Hematopoietic multipotent progenitor cell treated with erythropoietin and hydrocortisone succinate and interleukin-3 and kit ligand, for 15 days (in vitro differentiated cells): ENCODE data around the gene RBM24.
"Not testable (repeated sequence)": the region's sequence is repeated elsewhere in the genome, so short reads cannot be mapped to it uniquely, and the experiment has no call there.

Experiments
- DNase-seq: peaks from one replicate; pipeline ENCODE4 v3.0.0-alpha.2; 2015; ENCODE audit warnings: low spot score

RBM24 gene

GRCh38 chr6:17291778-17292177 lies 10.6 kb downstream of the RBM24 start:
- no peak for DNase-seq

DNA sequence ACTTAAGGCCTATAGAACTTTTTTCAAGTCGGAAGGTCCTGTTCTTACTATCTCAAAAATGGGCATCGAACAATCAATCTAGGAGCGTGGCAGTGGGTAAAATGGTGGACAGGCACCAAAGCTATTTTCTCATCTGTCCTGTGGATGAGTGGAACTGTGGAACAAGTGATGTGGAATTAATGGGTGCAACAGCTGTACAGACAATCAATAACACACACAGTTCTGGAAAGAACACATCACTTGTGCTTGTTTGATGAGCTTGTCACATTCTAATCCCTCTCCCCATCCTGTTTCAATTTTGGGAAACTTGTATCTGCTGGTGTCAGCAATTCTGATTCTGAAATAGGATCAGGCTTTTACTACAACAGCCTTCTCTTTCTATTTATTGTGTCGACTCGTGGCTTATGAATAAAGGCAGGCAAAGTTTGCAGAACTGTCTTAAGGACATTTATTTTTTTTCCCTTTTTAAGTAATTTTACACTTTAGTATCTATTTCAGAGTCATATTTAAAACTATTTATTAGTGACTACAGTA lies 11.5 kb downstream of the RBM24 start:
- DNase-seq = no peak

DNA sequence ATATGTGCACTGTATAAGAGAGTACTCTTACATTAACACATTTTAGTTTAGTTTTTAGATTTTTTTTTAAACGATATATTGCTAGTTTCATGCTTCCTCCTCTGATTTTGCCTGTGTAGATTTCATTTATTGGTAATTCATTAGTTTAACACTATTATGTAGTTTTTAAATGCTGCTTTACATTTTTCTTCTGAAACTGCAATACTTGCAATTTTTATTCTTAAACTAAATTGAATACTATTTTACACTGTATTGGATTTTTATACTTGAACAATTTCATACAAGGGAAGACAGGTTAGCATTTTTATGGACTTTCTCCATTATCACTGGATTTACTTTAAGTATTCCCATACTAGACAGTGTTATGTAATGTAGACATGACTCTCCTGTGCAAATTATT lies 12.2 kb downstream of the RBM24 start:
- no peak for DNase-seq

DNA sequence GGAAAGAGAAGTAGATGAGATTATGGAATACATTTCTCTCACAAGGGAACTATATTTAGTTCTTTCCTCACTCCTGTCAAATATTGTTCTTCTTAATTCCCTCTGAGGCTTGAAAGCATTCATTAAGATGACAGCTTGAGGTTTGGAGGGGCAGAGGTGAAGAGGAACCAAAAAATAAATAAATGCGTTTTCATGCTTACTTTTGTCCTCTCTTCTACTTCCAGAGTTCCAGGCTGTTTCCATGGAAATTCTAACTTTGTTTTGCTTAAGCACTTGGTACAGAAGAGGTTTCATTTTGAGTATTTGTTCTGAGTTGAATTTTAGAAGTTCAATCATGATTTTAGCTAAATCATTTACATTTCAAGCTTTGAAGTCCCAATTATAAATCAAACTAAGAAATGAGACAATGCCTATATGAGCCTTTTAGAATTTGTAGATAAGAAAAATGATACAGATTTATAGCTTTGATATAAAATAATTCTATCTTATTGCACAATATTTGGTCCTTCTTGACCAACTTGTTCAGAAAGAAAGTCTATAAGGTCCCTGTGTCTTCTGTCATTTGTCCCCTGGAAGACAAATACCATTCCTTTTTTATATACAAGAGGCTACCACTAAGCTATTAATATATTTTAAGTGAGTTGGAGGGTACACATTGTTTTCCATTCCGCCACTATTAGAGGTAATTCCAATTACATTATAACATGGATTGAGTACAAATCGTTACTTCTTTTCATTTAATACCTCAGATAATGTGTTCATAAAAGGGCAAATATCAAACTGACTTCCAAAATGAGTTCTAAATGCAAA lies 16.3 kb downstream of the RBM24 start:
- no peak for DNase-seq

DNA sequence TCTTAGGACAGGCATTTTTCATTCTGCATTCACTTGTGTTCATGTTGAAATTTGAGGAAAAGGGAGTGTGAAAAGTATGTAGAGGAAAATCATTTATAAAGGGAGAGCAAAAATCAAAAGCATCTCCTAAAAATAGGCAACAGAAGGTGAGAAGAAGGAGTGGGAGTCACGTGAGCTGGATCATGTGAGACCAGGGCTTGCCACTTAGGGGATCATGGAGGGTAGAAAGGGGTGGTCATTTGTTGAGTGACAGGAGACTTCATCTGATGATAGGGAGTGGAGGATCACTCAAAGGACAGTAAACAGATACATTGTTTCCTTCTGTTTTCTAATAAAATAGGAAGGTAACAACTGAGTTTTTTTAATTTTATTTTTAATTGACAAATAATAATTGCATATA lies 17.1 kb downstream of the RBM24 start:
- DNase-seq = no peak

DNA sequence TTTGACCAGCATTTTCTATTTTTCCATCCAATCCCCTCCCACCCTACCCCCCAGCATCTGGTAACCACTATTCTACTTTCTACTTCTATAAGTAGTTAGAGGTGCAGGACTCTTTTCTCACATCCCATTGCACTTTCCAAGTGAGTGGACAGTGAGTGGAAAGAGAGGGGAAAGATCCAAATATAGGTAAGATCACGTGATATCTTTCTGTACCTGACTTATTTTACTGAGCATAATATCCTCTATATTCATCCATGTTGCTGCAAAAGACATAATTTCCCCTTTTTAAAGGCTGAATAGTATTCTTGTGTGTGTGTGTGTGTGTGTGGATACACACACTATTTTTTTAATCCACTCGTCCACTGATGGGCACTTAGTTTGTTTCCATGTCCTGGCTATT lies 18.1 kb downstream of the RBM24 start:
- no peak for DNase-seq

DNA sequence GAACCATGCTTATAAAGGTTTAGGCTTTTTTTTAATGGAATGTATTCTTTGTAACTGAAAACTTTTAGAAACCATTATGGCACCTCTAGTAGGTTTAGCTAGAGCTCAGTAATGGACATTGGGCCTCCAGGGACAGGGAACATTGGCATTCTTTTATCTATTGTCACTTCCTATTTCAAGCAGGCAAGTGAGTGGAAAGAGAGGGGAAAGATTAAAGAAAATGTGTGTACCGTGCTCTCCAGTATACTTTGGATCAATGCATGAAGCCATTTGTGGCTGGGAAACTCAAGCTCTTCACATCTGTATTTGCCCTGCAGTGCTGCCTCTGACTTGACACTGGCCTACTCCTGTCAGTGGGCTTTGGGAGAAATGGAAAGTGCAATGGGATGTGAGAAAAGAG lies 18.6 kb downstream of the RBM24 start:
- no peak for DNase-seq

DNA sequence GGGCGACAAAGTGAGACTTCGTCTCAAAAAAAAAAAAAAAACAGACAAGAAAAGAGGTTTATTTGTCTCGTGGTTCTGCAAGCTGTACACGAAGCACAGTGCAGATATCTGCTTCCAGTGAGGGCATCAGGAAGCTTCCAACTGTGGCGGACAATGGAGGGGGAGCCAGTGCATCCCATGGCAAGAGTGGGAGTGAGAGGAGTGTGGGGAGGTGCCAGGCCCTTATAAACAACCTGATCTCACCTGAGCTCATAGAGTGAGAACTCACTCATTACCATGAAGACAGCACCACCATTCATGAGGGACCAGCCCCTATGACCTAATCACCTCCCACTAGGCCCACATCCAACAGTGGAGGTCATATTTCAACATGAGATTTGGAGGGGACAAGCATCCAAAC lies 19.5 kb downstream of the RBM24 start:
- DNase-seq = no peak

- no peak for DNase-seq
These were observed 22.3 kb downstream of the RBM24 start for GRCh38 chr6:17303444-17303843.

DNA sequence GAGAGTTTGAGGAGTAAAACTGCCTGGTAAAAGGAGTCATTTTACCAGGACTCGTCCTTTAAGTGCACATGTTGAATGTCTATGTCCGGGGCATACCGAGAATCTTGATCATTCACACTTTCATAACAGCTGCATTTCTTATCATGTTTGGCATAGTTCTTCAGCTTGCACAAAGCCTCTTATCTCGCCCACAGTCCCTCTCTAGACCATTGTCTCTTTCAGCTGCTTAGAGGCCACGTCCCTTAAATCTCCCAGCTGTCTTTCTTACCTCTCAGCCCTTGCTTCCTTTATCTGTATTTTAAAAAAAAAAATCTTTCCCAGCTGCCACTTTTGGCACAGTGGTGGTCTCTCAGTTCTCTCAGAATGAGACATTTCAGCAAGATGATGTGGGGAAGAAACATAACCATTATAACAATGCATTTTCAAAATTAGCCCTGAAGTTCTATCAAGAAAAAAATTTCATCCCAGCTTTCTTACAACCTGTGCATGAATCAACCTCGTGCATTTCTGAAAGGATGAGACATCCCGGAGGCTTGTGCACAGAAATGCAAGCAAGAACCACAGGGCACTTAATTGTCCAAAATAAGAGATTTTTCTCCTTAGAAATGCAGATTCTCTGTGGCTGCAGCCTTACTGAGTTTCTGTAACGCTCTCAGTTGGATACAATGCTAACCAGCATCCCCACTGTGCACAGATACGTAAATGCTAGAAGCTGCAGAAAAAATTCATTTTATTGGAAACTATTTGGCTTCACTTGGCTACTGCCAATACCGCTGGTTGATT lies 24.2 kb downstream of the RBM24 start:
- no peak for DNase-seq

- no peak for DNase-seq
These were observed 30.6 kb downstream of the RBM24 start for GRCh38 chr6:17311595-17312311.

DNA sequence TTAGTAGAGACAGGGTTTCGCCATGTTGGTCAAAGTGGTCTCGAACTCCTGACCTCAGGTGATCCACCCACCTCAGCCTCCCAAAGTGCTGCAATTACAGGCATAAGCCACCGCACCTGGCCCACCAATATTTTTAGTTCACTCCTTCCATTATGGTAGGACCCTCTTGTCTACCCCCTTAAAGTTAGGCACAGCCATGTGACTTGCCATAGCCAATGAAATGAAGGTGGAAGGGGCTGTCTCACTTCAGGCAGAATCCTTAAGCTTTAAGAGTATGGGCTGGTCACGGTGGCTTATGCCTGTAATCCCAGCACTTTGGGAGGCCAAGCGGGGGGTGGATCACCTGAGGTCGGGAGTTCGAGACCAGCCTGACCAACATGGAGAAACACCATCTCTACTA lies 32.1 kb downstream of the RBM24 start:
- not testable (repeated sequence) for DNase-seq

GRCh38 chr6:17313971-17314370 lies 32.8 kb downstream of the RBM24 start:
- no peak for DNase-seq

DNA sequence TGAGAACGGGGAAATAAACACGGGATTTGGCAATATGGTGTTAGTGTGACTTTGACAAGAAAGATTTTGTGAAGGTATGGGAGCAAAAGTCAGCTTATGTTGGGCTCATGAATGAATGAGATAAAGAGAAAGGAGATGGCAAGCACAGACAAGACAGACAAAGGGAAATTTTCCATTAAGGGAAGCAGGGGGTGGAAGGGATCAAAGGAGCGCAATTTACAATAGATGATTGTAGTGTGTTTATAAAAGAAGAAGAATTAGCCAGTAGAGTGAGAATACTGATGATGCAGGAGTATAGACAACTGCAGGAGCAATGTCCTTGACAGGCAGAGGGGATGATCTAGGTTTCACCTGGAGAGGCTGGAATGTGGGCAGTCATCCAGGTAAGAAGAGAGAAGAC lies 34.1 kb downstream of the RBM24 start:
- DNase-seq = no peak

- no peak for DNase-seq
These were observed 37.4 kb downstream of the RBM24 start for GRCh38 chr6:17318435-17319165.

- not testable (repeated sequence) for DNase-seq
These were observed 39.1 kb downstream of the RBM24 start for GRCh38 chr6:17320266-17320665.

DNA sequence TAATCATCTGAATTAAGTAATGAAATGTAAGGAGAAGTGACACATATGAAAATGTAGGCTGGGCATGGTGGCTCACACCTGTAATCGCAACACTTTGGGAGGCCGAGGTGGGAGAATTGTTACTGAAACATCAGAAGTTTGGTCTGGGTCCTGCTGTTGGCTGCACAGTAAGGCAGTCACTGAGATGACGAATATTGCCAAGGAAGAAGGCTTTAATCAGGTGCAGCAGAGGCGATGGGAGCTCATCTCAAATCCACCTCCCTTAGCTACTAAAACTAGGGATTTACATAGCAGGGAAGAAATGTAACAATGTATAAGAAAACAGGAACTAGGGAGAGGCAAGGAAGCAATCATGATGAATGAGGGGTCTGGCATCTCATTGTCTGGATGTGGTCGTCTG lies 50.1 kb downstream of the RBM24 start:
- DNase-seq = no peak

- no peak for DNase-seq
These were observed 53.1 kb downstream of the RBM24 start for GRCh38 chr6:17334265-17334664.

DNA sequence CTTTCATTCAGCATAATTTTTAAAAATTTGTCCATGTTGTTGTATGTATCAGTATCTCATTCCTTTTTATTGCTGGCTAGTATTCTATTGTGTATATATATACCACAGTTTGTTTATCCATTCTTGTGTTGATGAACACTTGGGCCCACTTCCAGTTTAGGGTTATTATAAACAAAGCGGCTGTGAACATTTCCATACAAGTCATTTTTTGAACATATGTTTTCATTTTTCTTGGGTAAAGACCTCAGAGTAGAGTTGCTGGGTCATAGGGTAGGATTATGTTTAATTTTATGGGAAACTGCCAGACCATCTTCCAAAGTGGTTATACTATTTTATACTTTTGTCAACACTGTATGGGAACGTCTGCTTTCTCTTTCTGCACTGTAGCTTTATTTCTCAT lies 55.3 kb downstream of the RBM24 start:
- no peak for DNase-seq

DNA sequence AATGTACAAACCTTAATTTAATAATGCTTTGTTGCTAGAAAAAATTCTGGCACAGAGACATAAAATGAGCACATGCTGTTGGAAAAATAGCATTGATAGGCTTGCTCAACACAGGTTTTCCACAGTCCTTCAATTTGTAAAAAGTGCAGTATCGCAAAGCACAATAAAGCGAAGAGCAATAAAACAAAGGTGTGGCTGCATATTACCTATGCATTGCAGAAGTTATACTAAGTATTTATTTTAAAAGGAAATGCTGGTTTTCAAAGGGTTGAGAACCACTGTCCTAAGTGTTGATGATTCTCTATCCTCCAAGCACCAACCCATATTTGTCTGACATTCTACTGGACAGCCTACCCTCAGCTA lies 58.1 kb downstream of the RBM24 start:
- no peak for DNase-seq

DNA sequence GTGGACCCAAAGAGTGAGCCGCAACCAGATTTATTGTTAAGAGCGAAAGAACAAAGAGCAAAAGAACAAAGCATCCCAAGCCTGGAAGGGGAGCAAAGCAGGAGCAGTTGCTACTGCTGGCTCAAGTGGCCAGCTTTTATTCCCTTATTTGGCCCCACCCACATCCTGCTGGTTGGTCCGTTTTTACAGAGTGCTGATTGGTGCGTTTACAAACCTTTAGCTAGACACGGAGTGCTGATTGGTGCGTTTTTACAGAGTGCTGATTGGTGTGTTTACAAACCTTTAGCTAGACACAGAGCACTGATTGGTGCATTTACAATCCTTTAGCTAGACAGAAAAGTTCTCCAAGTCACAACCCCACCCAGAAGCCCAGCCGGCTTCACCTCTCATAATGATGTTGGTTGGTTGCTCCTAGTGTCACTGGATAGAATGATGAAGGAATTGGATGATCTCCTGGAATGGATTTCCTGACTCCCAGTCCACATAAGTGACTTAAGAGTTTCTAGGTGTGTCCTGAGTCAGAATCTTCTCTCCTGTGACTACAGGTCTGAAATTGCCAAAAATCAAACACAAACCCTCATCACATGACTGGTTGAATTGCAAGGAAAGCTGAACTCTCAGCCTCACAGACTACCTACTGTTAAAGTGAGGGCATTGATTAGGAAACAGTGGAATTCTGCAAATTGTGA lies 60.1 kb downstream of the RBM24 start:
- no peak for DNase-seq
